ENCODE results near the gene GDF11. TPM values are rescaled to one million over a fixed set of nuclear protein-coding genes. Genes with fewer than 3 reads are reported as not detected.

Gene GDF11
- total and polyA plus RNA-seq, 4 donors, result 3.0 to 9.4 (median 5.4) TPM

- Histone ChIP-seq H3K4me1 (ENCODE audit: control insufficient read depth in 1 of 2, insufficient read depth in 2 of 2, low read length in 2 of 2) (no peaks in the 10 kb centered on the region), H3K9me3 (ENCODE audit: control insufficient read depth, low read length) (no peaks in the 10 kb centered on the region), H3K36me3 (ENCODE audit: control insufficient read depth in 1 of 2, insufficient read depth in 2 of 2, low read length in 1 of 2) (peaks cover 0 to 6% of the 10 kb centered on the region in 2 donors), H3K4me3 (ENCODE audit: low read length in 2 of 2) (no peak overlapping the region), H3K27me3 (ENCODE audit: control insufficient read depth in 1 of 2, insufficient read depth in 2 of 2, low read length in 1 of 2) (no peaks in the 10 kb centered on the region), H3K27ac (ENCODE audit: low read depth in 1 of 2, low read length in 2 of 2) (no peak overlapping the region)
- DNase-seq, result no peak
- intact Hi-C loops (cut with DNase I), result loop anchor here (5.0 kb wide), 1 partner anchor 60 kb away; no protein-coding TSS in a partner anchor
- WGBS, 2 donors, result 34 to 37% methylated on average over 5 of the region's 5 CpGs
- no peak for ATAC-seq (ENCODE audit: low FRiP score)
Measured at GRCh38 chr12:55797068-55797467, 54.1 kb downstream of the GDF11 start.

GRCh38 chr12:55797550-55797949, 54.6 kb downstream of the GDF11 start:
- DNase-seq, result no peak
- H3K4me1 ChIP-seq (ENCODE audit: control insufficient read depth in 1 of 2, insufficient read depth in 2 of 2, low read length in 2 of 2), result no peaks in the 10 kb centered on the region
- intact Hi-C loops (cut with DNase I), result loop anchor here (5.0 kb wide), 1 partner anchor 60 kb away; no protein-coding TSS in a partner anchor
- H3K27me3 ChIP-seq (ENCODE audit: control insufficient read depth in 1 of 2, insufficient read depth in 2 of 2, low read length in 1 of 2), result no peaks in the 10 kb centered on the region
- ATAC-seq (ENCODE audit: low FRiP score), result no peak
- H3K36me3 ChIP-seq (ENCODE audit: control insufficient read depth in 1 of 2, insufficient read depth in 2 of 2, low read length in 1 of 2), result peaks cover 0 to 4% of the 10 kb centered on the region in 2 donors
- no peak overlapping the region for H3K4me3 ChIP-seq (ENCODE audit: low read length in 2 of 2)
- no peaks in the 10 kb centered on the region for H3K9me3 ChIP-seq (ENCODE audit: control insufficient read depth, low read length)
- H3K27ac ChIP-seq (ENCODE audit: low read depth in 1 of 2, low read length in 2 of 2), result no peak overlapping the region
- WGBS, 2 donors, result 76 to 79% methylated on average over 4 of the region's 4 CpGs

Other genes with a start within 250 kb of the GDF11 start
- not detected for gene OR6C4, start 193.5 kb upstream of the GDF11 start, total RNA-seq
- gene OR6C4, start 193.5 kb upstream of the GDF11 start, polyA plus RNA-seq, result not detected
- gene OR2AP1, start 170.7 kb upstream of the GDF11 start, total RNA-seq, result not detected
- not detected for gene OR2AP1, start 170.7 kb upstream of the GDF11 start, polyA plus RNA-seq
- gene OR10P1, start 106.2 kb upstream of the GDF11 start, total RNA-seq, result not detected
- gene OR10P1, start 106.2 kb upstream of the GDF11 start, polyA plus RNA-seq, result not detected
- 100 to 1,000 TPM; 463 to 747 TPM for gene ITGA7, start 35.2 kb upstream of the GDF11 start, total RNA-seq
- gene ITGA7, start 35.2 kb upstream of the GDF11 start, polyA plus RNA-seq, result 100 to 1,000 TPM in 1 of 2 donors, 10 to 100 TPM in 1; 76.1 to 633 TPM
- gene BLOC1S1, start 27.1 kb upstream of the GDF11 start, total RNA-seq, result 100 to 1,000 TPM in 1 of 2 donors, 10 to 100 TPM in 1; 87.3 to 115 TPM
- gene BLOC1S1, start 27.1 kb upstream of the GDF11 start, polyA plus RNA-seq, result 100 to 1,000 TPM; 248 to 351 TPM
- gene RDH5, start 22.7 kb upstream of the GDF11 start, total RNA-seq, result 10 to 100 TPM; 21.9 to 51.1 TPM
- 10 to 100 TPM; 16.7 to 49.4 TPM for gene RDH5, start 22.7 kb upstream of the GDF11 start, polyA plus RNA-seq
- gene CD63, start 14.1 kb upstream of the GDF11 start, total RNA-seq, result 1,000 to 10,000 TPM; 1,107 to 1,135 TPM
- gene CD63, start 14.1 kb upstream of the GDF11 start, polyA plus RNA-seq, result 1,000 to 10,000 TPM; 1,323 to 1,532 TPM
- gene SARNP, start 74.6 kb downstream of the GDF11 start, total RNA-seq, result 10 to 100 TPM; 48.3 to 51.8 TPM
- 100 to 1,000 TPM in 1 of 2 donors, 10 to 100 TPM in 1; 88.9 to 123 TPM for gene SARNP, start 74.6 kb downstream of the GDF11 start, polyA plus RNA-seq
- 10 to 100 TPM; 23.6 to 34.6 TPM for gene ORMDL2, start 74.9 kb downstream of the GDF11 start, total RNA-seq
- gene ORMDL2, start 74.9 kb downstream of the GDF11 start, polyA plus RNA-seq, result 10 to 100 TPM; 32.5 to 37.4 TPM
- 10 to 100 TPM; 22.6 to 24.6 TPM for gene DNAJC14, start 86.5 kb downstream of the GDF11 start, total RNA-seq
- 10 to 100 TPM; 11.9 to 12.3 TPM for gene DNAJC14, start 86.5 kb downstream of the GDF11 start, polyA plus RNA-seq
- 100 to 1,000 TPM in 1 of 2 donors, 10 to 100 TPM in 1; 26.4 to 144 TPM for gene MMP19, start 99.8 kb downstream of the GDF11 start, total RNA-seq
- gene MMP19, start 99.8 kb downstream of the GDF11 start, polyA plus RNA-seq, result 10 to 100 TPM in 1 of 2 donors, 1 to 10 TPM in 1; 8.9 to 94.4 TPM
- gene PYM1, start 184.8 kb downstream of the GDF11 start, total RNA-seq, result 10 to 100 TPM; 21.9 to 23.5 TPM
- gene PYM1, start 184.8 kb downstream of the GDF11 start, polyA plus RNA-seq, result 10 to 100 TPM; 28.9 to 40.2 TPM
- 10 to 100 TPM; 74.1 to 86.5 TPM for gene DGKA, start 188.0 kb downstream of the GDF11 start, total RNA-seq
- 10 to 100 TPM; 41.4 to 85.6 TPM for gene DGKA, start 188.0 kb downstream of the GDF11 start, polyA plus RNA-seq
- 1 to 10 TPM in 1 of 2 donors, under 1 TPM in 1; 0.93 to 2.0 TPM for gene PMEL, start 222.9 kb downstream of the GDF11 start, total RNA-seq
- gene PMEL, start 222.9 kb downstream of the GDF11 start, polyA plus RNA-seq, result 1 to 10 TPM in 1 of 2 donors, under 1 TPM in 1; 0.64 to 2.9 TPM
- 10 to 100 TPM; 29.8 to 35.5 TPM for gene CDK2, start 223.7 kb downstream of the GDF11 start, total RNA-seq
- gene CDK2, start 223.7 kb downstream of the GDF11 start, polyA plus RNA-seq, result 10 to 100 TPM; 27.9 to 36.5 TPM
- 100 to 1,000 TPM; 115 to 126 TPM for gene RAB5B, start 231.0 kb downstream of the GDF11 start, total RNA-seq
- 10 to 100 TPM; 58.4 to 86.2 TPM for gene RAB5B, start 231.0 kb downstream of the GDF11 start, polyA plus RNA-seq